GM21529 (cell line): ENCODE data around the gene CPNE7.
"Not testable (repeated sequence)": the region's sequence is repeated elsewhere in the genome, so short reads cannot be mapped to it uniquely, and the experiment has no call there.

Source experiments
- ATAC-seq: cut with Tn5 transposase; IDR thresholded peaks from one replicate; pipeline ENCODE4 v1.9.1; 2021; ENCODE audit not compliant: unreplicated experiment

Gene CPNE7

GRCh38 chr16:89565256-89565505 lies 10.4 kb upstream of the CPNE7 start:
- ATAC-seq: no peak

GRCh38 chr16:89565506-89566372 lies 9.8 kb upstream of the CPNE7 start:
- ATAC-seq: no peak

GRCh38 chr16:89567656-89568594 lies 7.6 kb upstream of the CPNE7 start:
- no peak for ATAC-seq

GRCh38 chr16:89569506-89570341 lies 5.8 kb upstream of the CPNE7 start:
- ATAC-seq: no peak

- no peak for ATAC-seq
Measured at GRCh38 chr16:89570342-89570923, 5.1 kb upstream of the CPNE7 start.

- ATAC-seq: not testable (repeated sequence)
Measured at GRCh38 chr16:89570983-89571598, 4.5 kb upstream of the CPNE7 start.

GRCh38 chr16:89571636-89572035 lies 3.9 kb upstream of the CPNE7 start:
- no peak for ATAC-seq

GRCh38 chr16:89572073-89572484 lies 3.5 kb upstream of the CPNE7 start:
- ATAC-seq: no peak

- no peak for ATAC-seq
Measured at GRCh38 chr16:89572485-89573205, 2.9 kb upstream of the CPNE7 start.

- no peak for ATAC-seq
Measured at GRCh38 chr16:89573826-89574680, 1.5 kb upstream of the CPNE7 start.

GRCh38 chr16:89574681-89575246 lies 794 bp upstream of the CPNE7 start:
- peak; percentile 52 for ATAC-seq

GRCh38 chr16:89576153-89577054 lies 846 bp downstream of the CPNE7 start:
- no peak for ATAC-seq

GRCh38 chr16:89577055-89577759 lies 1.6 kb downstream of the CPNE7 start:
- ATAC-seq: no peak

GRCh38 chr16:89579351-89579750 lies 3.8 kb downstream of the CPNE7 start:
- ATAC-seq: no peak

- no peak for ATAC-seq
Measured at GRCh38 chr16:89581045-89581695, 5.6 kb downstream of the CPNE7 start.

- no peak for ATAC-seq
Measured at GRCh38 chr16:89581861-89582563, 6.5 kb downstream of the CPNE7 start.
